ENCODE results near the gene DOP1B.
A peak's percentile ranks its signal among the peaks of the same experiment; 100 is the strongest.

Gene DOP1B

DNA sequence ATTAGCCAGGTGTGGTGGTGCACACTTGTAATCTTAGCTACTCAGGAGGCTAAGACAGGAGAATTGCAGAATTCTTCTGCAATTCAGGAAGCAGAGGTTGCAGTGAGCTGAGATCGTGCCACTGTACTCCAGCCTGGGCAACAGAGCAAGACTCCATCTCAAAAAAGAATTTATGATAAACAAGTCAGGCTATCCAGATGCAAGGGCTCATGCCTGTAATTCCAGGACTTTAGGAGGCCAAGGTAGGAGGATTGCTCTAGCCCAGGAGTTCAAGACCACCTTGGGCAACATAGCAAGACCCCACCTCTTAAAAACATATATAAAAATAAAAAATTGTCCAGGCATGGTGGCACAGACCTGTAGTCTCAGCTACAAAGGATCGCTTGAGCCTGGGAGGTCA lies 32.2 kb upstream of the DOP1B start:
- Histone ChIP-seq H3K27me3 (ENCODE audit: insufficient read depth, low read length, poor library complexity, severe bottlenecking) (no peaks in the 10 kb centered on the region), H2AFZ (ENCODE audit: low read length) (no peak overlapping the region), H3K36me3 (ENCODE audit: insufficient read depth, low read length) (no peaks in the 10 kb centered on the region), H3F3A (ENCODE audit: low read depth) (0 out of 2 replicates have a peak, but pooled peaks cover 5% of the 10 kb centered on the region), H3K79me2 (ENCODE audit: insufficient read depth, low read length) (no peaks in the 10 kb centered on the region), H3K9me2 (replicated peaks; ENCODE audit: low read depth, low read length) (no peaks in the 10 kb centered on the region), H3K9ac (ENCODE audit: low read depth, low read length, poor library complexity, severe bottlenecking) (no peak overlapping the region), H3K4me1 (ENCODE audit: insufficient read depth, low read length, poor library complexity, severe bottlenecking) (peaks cover 11% of the 10 kb centered on the region), H3K9me3 (ENCODE audit: insufficient read depth, low read depth, low read length) (no peaks in the 10 kb centered on the region), H3K4me3 (ENCODE audit: low read length, poor library complexity, severe bottlenecking) (no peak overlapping the region), H3K4me2 (ENCODE audit: low read depth, low read length, poor library complexity, severe bottlenecking) (no peak overlapping the region), H4K20me1 (ENCODE audit: insufficient read depth, low read length, poor library complexity, severe bottlenecking) (no peaks in the 10 kb centered on the region)
- TF ChIP-seq, protein P1, sequence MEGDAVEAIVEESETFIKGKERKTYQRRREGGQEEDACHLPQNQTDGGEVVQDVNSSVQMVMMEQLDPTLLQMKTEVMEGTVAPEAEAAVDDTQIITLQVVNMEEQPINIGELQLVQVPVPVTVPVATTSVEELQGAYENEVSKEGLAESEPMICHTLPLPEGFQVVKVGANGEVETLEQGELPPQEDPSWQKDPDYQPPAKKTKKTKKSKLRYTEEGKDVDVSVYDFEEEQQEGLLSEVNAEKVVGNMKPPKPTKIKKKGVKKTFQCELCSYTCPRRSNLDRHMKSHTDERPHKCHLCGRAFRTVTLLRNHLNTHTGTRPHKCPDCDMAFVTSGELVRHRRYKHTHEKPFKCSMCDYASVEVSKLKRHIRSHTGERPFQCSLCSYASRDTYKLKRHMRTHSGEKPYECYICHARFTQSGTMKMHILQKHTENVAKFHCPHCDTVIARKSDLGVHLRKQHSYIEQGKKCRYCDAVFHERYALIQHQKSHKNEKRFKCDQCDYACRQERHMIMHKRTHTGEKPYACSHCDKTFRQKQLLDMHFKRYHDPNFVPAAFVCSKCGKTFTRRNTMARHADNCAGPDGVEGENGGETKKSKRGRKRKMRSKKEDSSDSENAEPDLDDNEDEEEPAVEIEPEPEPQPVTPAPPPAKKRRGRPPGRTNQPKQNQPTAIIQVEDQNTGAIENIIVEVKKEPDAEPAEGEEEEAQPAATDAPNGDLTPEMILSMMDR (conservative IDR thresholded peaks at IDR 0.05; ENCODE audit: low read length): no peak
- TF ChIP-seq EZH2phosphoT487 (IDR thresholded peaks at IDR 0.05; ENCODE audit: borderline replicate concordance): no peak

DNA sequence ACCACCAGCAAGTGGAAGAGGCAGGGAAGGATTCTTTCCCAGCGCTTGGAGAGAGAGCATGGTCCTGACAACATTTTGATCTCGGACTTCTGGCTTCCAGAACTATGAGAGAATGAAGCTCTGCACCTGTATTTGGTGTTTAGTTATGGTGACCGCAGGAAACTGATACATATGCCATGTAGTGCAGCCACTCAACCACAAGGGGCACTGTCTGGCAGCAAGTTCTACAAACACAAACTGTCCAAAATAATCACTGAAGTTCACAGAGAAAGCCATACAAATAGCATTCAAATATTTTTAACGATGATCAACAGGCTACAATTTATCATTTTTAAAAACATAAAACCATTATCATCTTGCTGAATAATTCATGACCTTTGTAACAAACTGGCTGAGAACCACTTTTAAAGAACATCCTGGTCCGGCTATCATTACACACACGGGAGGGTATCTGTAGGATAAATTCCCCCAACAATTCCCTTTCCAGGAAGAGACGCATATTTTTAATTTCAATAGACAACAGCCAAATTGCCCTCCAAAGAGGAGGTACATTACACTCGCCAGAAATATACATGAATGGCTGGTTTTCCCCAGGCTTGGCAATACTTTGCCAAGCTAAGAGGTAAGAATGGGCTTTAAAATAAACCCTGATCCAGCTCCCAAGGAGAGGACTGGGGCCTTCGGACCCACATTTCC lies 31.0 kb upstream of the DOP1B start:
- H4K20me1 ChIP-seq (ENCODE audit: insufficient read depth, low read length, poor library complexity, severe bottlenecking): no peaks in the 10 kb centered on the region
- H3K36me3 ChIP-seq (ENCODE audit: insufficient read depth, low read length): no peaks in the 10 kb centered on the region
- peak overlapping the region; percentile 56; the same call in 1 of the 2 replicates for H2AFZ ChIP-seq (ENCODE audit: low read length)
- no peaks in the 10 kb centered on the region for H3K9me3 ChIP-seq (ENCODE audit: insufficient read depth, low read depth, low read length)
- no peak overlapping the region for H3K9ac ChIP-seq (ENCODE audit: low read depth, low read length, poor library complexity, severe bottlenecking)
- H3K4me1 ChIP-seq (ENCODE audit: insufficient read depth, low read length, poor library complexity, severe bottlenecking): peaks cover 14% of the 10 kb centered on the region
- no peak overlapping the region for H3K4me3 ChIP-seq (ENCODE audit: low read length, poor library complexity, severe bottlenecking)
- H3K9me2 ChIP-seq (replicated peaks; ENCODE audit: low read depth, low read length): no peaks in the 10 kb centered on the region
- H3K4me2 ChIP-seq (ENCODE audit: low read depth, low read length, poor library complexity, severe bottlenecking): no peak overlapping the region
- H3K79me2 ChIP-seq (ENCODE audit: insufficient read depth, low read length): no peaks in the 10 kb centered on the region
- TF ChIP-seq, protein P1 (conservative IDR thresholded peaks at IDR 0.05; ENCODE audit: low read length): peak; percentile 95
- TF ChIP-seq EZH2phosphoT487 (IDR thresholded peaks at IDR 0.05; ENCODE audit: borderline replicate concordance): no peak
- H3F3A ChIP-seq (ENCODE audit: low read depth): 0 out of 2 replicates have a peak, but pooled peaks cover 6% of the 10 kb centered on the region
- H3K27me3 ChIP-seq (ENCODE audit: insufficient read depth, low read length, poor library complexity, severe bottlenecking): no peaks in the 10 kb centered on the region

DNA sequence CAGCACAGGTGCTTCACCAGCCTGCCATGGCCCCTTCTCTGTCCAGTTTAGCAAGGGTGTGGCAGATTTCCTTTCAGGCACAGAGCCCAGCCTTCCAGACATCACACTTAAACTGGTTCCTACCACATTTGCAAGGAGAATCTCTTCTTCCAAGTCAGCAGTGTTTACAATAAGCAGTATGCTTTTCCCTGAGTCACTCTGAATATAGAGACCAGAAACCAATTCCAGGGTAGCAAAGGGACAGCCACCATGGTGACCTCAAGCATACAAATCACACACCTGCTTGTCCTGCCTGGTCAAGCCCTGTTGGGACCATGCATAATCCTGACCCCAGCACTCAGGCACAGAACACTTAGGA lies 30.4 kb upstream of the DOP1B start:
- H3K9me2 ChIP-seq (replicated peaks; ENCODE audit: low read depth, low read length): no peaks in the 10 kb centered on the region
- 0 out of 2 replicates have a peak overlapping the region, but pooled peaks have one; percentile 8 for H2AFZ ChIP-seq (ENCODE audit: low read length)
- H4K20me1 ChIP-seq (ENCODE audit: insufficient read depth, low read length, poor library complexity, severe bottlenecking): no peaks in the 10 kb centered on the region
- no peak overlapping the region for H3K4me2 ChIP-seq (ENCODE audit: low read depth, low read length, poor library complexity, severe bottlenecking)
- H3K36me3 ChIP-seq (ENCODE audit: insufficient read depth, low read length): no peaks in the 10 kb centered on the region
- no peak overlapping the region for H3K4me3 ChIP-seq (ENCODE audit: low read length, poor library complexity, severe bottlenecking)
- peaks cover 14% of the 10 kb centered on the region for H3K4me1 ChIP-seq (ENCODE audit: insufficient read depth, low read length, poor library complexity, severe bottlenecking)
- no peaks in the 10 kb centered on the region for H3K27me3 ChIP-seq (ENCODE audit: insufficient read depth, low read length, poor library complexity, severe bottlenecking)
- TF ChIP-seq, protein P1 (conservative IDR thresholded peaks at IDR 0.05; ENCODE audit: low read length): no peak
- H3K9ac ChIP-seq (ENCODE audit: low read depth, low read length, poor library complexity, severe bottlenecking): no peak overlapping the region
- no peaks in the 10 kb centered on the region for H3K79me2 ChIP-seq (ENCODE audit: insufficient read depth, low read length)
- H3K9me3 ChIP-seq (ENCODE audit: insufficient read depth, low read depth, low read length): no peaks in the 10 kb centered on the region
- 0 out of 2 replicates have a peak, but pooled peaks cover 6% of the 10 kb centered on the region for H3F3A ChIP-seq (ENCODE audit: low read depth)

Data from Loucy (cell line).